ENCODE measurements around the gene ZNF311.

DNA sequence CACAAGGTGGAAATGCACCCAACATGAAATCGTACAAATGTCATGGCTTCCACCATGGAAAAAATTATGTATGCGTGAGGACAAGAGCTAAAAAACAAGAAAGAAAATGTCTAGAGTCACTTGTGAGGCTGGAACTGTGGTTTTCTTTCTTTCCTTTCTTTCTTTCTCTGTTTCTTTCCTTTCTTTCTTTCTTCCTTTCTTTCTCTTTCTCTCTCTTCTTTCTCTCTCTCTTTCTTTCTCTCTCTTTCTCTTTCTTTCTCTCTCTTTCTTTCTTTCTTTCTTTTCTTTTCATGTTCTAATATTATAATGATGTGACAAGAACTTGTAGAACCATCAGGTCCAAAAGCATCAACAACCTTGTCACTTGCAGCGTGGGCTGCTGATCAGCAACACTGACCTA lies 28.4 kb downstream of the ZNF311 start:
- TF ChIP-seq POLR2AphosphoS5 (IDR thresholded peaks at IDR 0.05; ENCODE audit: low read depth, low read length) (no peak), POLR2A (IDR thresholded peaks at IDR 0.05; ENCODE audit: low read depth, low read length) (no peak), SPI1 (IDR thresholded peaks at IDR 0.05; ENCODE audit: low read depth, low read length) (no peak), TAF1 (IDR thresholded peaks at IDR 0.05; ENCODE audit: low read depth, low read length) (no peak), POU2F2 (IDR thresholded peaks at IDR 0.05; ENCODE audit: low read depth, low read length) (no peak)
